Sigmoid colon (tissue), 7 donors: ENCODE measurements around the gene TMPRSS9. TPM values are rescaled to one million over a fixed set of nuclear protein-coding genes. Genes with fewer than 3 reads are reported as not detected.

Experiments
- DNase-seq: peaks from one replicate; pipeline ENCODE4 v3.0.0-alpha.2; 2019
- H3K27ac ChIP-seq, 4 donors: fragments of 200-600 bp; sonication (generic); one replicate each; pipeline ENCODE4 v1.5.1; 2016 to 2019; ENCODE audit warnings: mild to moderate bottlenecking in 1 of 4
- H3K27me3 ChIP-seq, 3 donors: fragments of 200-600 bp; sonication (generic); one replicate each; pipeline ENCODE4 v1.5.1; 2019; ENCODE audit warnings: mild to moderate bottlenecking in 1 of 3
- H3K36me3 ChIP-seq, 4 donors: fragments of 200-600 bp; sonication (generic); one replicate each; pipeline ENCODE4 v1.5.1; 2016 to 2019
- H3K4me1 ChIP-seq, 4 donors: fragments of 200-600 bp; sonication (generic); one replicate each; pipeline ENCODE4 v1.5.1; 2017 to 2019
- H3K4me3 ChIP-seq, 4 donors: fragments of 200-600 bp; sonication (generic); one replicate each; pipeline ENCODE4 v1.5.1; 2017 to 2019; ENCODE audit warnings: mild to moderate bottlenecking in 2 of 4, moderate library complexity in 1 of 4
- H3K9me3 ChIP-seq, 4 donors: fragments of 200-600 bp in 3 of 4; sonication (generic) in 3 of 4; one replicate each; pipeline versions ENCODE4 v1.5.1 to v1.6.1; 2013 to 2019
- CTCF ChIP-seq, 4 experiments: fragments of 450-650 bp in 3 of 4; fragments of 200-600 bp in 1 of 4; IDR thresholded peaks; one replicate each; pipeline ENCODE4 v1.5.1; 2016 to 2019; ENCODE audit warnings: antibody characterized with exemption in 4 of 4, mild to moderate bottlenecking in 3 of 4, moderate library complexity in 2 of 4
- EP300 ChIP-seq, 4 donors: sonication (generic); formaldehyde crosslinking; IDR thresholded peaks; one replicate each; pipeline ENCODE4 v1.6.1; 2017; ENCODE audit warnings: antibody characterized with exemption in 4 of 4
- POLR2A ChIP-seq, 2 donors: fragments of 450-650 bp; IDR thresholded peaks; one replicate each; pipeline ENCODE4 v1.6.1; 2016; ENCODE audit warnings: antibody characterized with exemption in 2 of 2, mild to moderate bottlenecking in 2 of 2, moderate library complexity in 2 of 2
- POLR2AphosphoS5 ChIP-seq, 4 donors: sonication (generic); formaldehyde crosslinking; IDR thresholded peaks; one replicate each; pipeline ENCODE4 v1.6.1; 2017; ENCODE audit warnings: antibody characterized with exemption in 4 of 4
- WGBS, 2 donors: extraction: QIAGEN DNeasy Blood & Tissue Kit; methylation state at CpG; one replicate each; pipeline ENCODE4 v1.1.7; 2013; 5-methylcytosine and 5-hydroxymethylcytosine counted together
- intact Hi-C: fragments of 100-400 bp; cut with DNase I; formaldehyde crosslinking; loops from one replicate; pipeline ENCODE4 v1.15.1; 2023
- polyA plus RNA-seq, 3 donors: library from polyadenylated mRNA; stranded (reverse); fragments of 200-250 nt; gene quantifications; one replicate each; pipeline ENCODE4 v1.2.3, GENCODE V29; 2013
- total RNA-seq, 4 donors: library from RNA; depleted of rRNA; stranded (reverse); fragments of >200 nt; gene quantifications; one replicate each; pipeline ENCODE4 v1.1.0, GENCODE V29; 2016
- donor health status: healthy with polysubstance abuse.
- donor health status: Bipolar disorder and iron deficiency.
- donor health status: healthy.

Gene TMPRSS9
- total and polyA plus RNA-seq, 7 donors = 0.16 to 0.68 (median 0.27) TPM; not detected in 3

GRCh38 chr19:2443785-2444182 is 83.7 kb downstream of the TMPRSS9 start:
- H3K27me3 ChIP-seq = no peaks in the 10 kb centered on the region
- intact Hi-C loops = no loop called here
- H3K4me1 ChIP-seq = no peaks in the 10 kb centered on the region
- no peak overlapping the region for H3K4me3 ChIP-seq
- no peak overlapping the region for H3K27ac ChIP-seq
- no peaks in the 10 kb centered on the region for H3K9me3 ChIP-seq
- 91 to 93% methylated on average over 17 of the region's 17 CpGs for WGBS, 2 donors
- no peak for TF ChIP-seq CTCF (IDR thresholded peaks at IDR 0.05)
- no peak for TF ChIP-seq POLR2A (IDR thresholded peaks at IDR 0.05)
- no peak for TF ChIP-seq POLR2AphosphoS5 (IDR thresholded peaks at IDR 0.05)
- no peak for TF ChIP-seq EP300 (IDR thresholded peaks at IDR 0.05)
- DNase-seq = no peak
- H3K36me3 ChIP-seq = peaks cover 0 to 24% (median 0%) of the 10 kb centered on the region in 4 donors

- intact Hi-C loops = no loop called here
- TF ChIP-seq EP300 (IDR thresholded peaks at IDR 0.05) (no peak), POLR2A (IDR thresholded peaks at IDR 0.05) (no peak)
- no peak for DNase-seq
- H3K27me3 ChIP-seq = no peaks in the 10 kb centered on the region
- H3K36me3 ChIP-seq = peaks cover 0 to 24% (median 0%) of the 10 kb centered on the region in 4 donors
- no peaks in the 10 kb centered on the region for H3K9me3 ChIP-seq
- no peaks in the 10 kb centered on the region for H3K4me1 ChIP-seq
- no peak overlapping the region for H3K4me3 ChIP-seq
- no peak overlapping the region for H3K27ac ChIP-seq
- WGBS, 2 donors = 96 to 97% methylated on average over 34 of the region's 34 CpGs
These were observed 84.4 kb downstream of the TMPRSS9 start for GRCh38 chr19:2444251-2445002.

GRCh38 chr19:2446381-2446780 is 86.3 kb downstream of the TMPRSS9 start:
- no peaks in the 10 kb centered on the region for H3K27me3 ChIP-seq
- 50 to 82% methylated on average over 19 of the region's 19 CpGs for WGBS, 2 donors
- intact Hi-C loops = no loop called here

GRCh38 chr19:2449019-2449418 is 89.0 kb downstream of the TMPRSS9 start:
- no peaks in the 10 kb centered on the region for H3K27me3 ChIP-seq
- TF ChIP-seq POLR2AphosphoS5 (IDR thresholded peaks at IDR 0.05) (no peak), CTCF (IDR thresholded peaks at IDR 0.05) (no peak), POLR2A (IDR thresholded peaks at IDR 0.05) (no peak), EP300 (IDR thresholded peaks at IDR 0.05) (no peak)
- WGBS, 2 donors = 90 to 94% methylated on average over 11 of the region's 11 CpGs
- H3K36me3 ChIP-seq = peaks cover 0 to 5% (median 0%) of the 10 kb centered on the region in 4 donors
- no peaks in the 10 kb centered on the region for H3K4me1 ChIP-seq
- H3K27ac ChIP-seq = no peak overlapping the region
- intact Hi-C loops = no loop called here
- no peak for DNase-seq
- no peak overlapping the region for H3K4me3 ChIP-seq
- no peaks in the 10 kb centered on the region for H3K9me3 ChIP-seq

More at GRCh38 chr19:2446381-2446780, 86.3 kb downstream of the TMPRSS9 start:
- TF ChIP-seq POLR2AphosphoS5 (IDR thresholded peaks at IDR 0.05) (no peak), POLR2A (IDR thresholded peaks at IDR 0.05) (no peak), CTCF (IDR thresholded peaks at IDR 0.05) (no peak), EP300 (IDR thresholded peaks at IDR 0.05) (no peak)
- no peak overlapping the region for H3K4me3 ChIP-seq
- H3K27ac ChIP-seq = no peak overlapping the region
- DNase-seq = no peak
- H3K9me3 ChIP-seq = no peaks in the 10 kb centered on the region
- H3K36me3 ChIP-seq = peaks cover 0 to 21% (median 0%) of the 10 kb centered on the region in 4 donors
- no peaks in the 10 kb centered on the region for H3K4me1 ChIP-seq

GRCh38 chr19:2451138-2451537 is 91.1 kb downstream of the TMPRSS9 start:
- H3K4me3 ChIP-seq = no peak overlapping the region
- WGBS, 2 donors = 95 to 96% methylated on average over 7 of the region's 7 CpGs
- no peak for DNase-seq
- intact Hi-C loops = loop anchor here (10.0 kb wide), 1 partner anchor 254 kb away; the partner anchor contains the start of gene GNG7
- H3K4me1 ChIP-seq = peaks cover 0 to 12% (median 10%) of the 10 kb centered on the region in 4 donors
- H3K27me3 ChIP-seq = no peaks in the 10 kb centered on the region
- TF ChIP-seq EP300 (IDR thresholded peaks at IDR 0.05) = no peak
- TF ChIP-seq POLR2AphosphoS5 (IDR thresholded peaks at IDR 0.05) = no peak
- no peak for TF ChIP-seq CTCF (IDR thresholded peaks at IDR 0.05)
- TF ChIP-seq POLR2A (IDR thresholded peaks at IDR 0.05) = no peak
- no peaks in the 10 kb centered on the region for H3K9me3 ChIP-seq
- no peaks in the 10 kb centered on the region for H3K36me3 ChIP-seq
- H3K27ac ChIP-seq = no peak overlapping the region
